Mucosa of gallbladder (tissue), 1 donor: ENCODE results near the gene IL12B. TPM values are rescaled to one million over a fixed set of nuclear protein-coding genes. Genes with fewer than 3 reads are reported as not detected.
"Not testable (repeated sequence)": the region's sequence is repeated elsewhere in the genome, so short reads cannot be mapped to it uniquely, and the experiment has no call there.

ENCODE experiments used
- DNase-seq: peaks from one replicate; pipeline ENCODE4 v3.0.0-alpha.2; 2020; ENCODE audit warnings: low spot score
- total RNA-seq: library from RNA; stranded (reverse); gene quantifications from one replicate; pipeline ENCODE4 v1.2.1, GENCODE V29; 2021
- donor health status: DM: no; HTN: no; CAD: no.

IL12B gene
- total RNA-seq, 1 donor from 2014 or later: not detected

GRCh38 chr5:159294921-159295320, 35.4 kb downstream of the IL12B start:
- DNase-seq: no peak

- no peak for DNase-seq
Observed at GRCh38 chr5:159290741-159291140, 39.5 kb downstream of the IL12B start.

GRCh38 chr5:159286420-159287035, 43.8 kb downstream of the IL12B start:
- no peak for DNase-seq

- DNase-seq: no peak
Observed at GRCh38 chr5:159274676-159275075, 55.6 kb downstream of the IL12B start.

GRCh38 chr5:159273923-159274322, 56.4 kb downstream of the IL12B start:
- no peak for DNase-seq

GRCh38 chr5:159269723-159270122, 60.6 kb downstream of the IL12B start:
- DNase-seq: no peak

GRCh38 chr5:159266764-159267163, 63.5 kb downstream of the IL12B start:
- DNase-seq: not testable (repeated sequence)

Other genes with a start within 250 kb of the IL12B start
- 12.9 TPM for gene EBF1, start 230.6 kb downstream of the IL12B start, total RNA-seq
- gene RNF145, start 120.9 kb downstream of the IL12B start, total RNA-seq: 74.8 TPM
- 18.7 TPM for gene UBLCP1, start 67.2 kb downstream of the IL12B start, total RNA-seq